K562 treated with DMSO at 1 percent for 12 hours (cell line): Measurements from ENCODE around the gene C12orf75. TPM values are rescaled to one million over a fixed set of nuclear protein-coding genes. Genes with fewer than 3 reads are reported as not detected.

Source experiments
- total RNA-seq: library from RNA; unstranded; fragments of 300-600 nt; gene quantifications from 2 replicates; pipeline ENCODE4 v1.2.3, GENCODE V29; 2022; ENCODE audit not compliant: insufficient read depth

The C12orf75 gene
- 1.1 TPM in 1 of 2 replicates, not detected in the other for total RNA-seq

DNA sequence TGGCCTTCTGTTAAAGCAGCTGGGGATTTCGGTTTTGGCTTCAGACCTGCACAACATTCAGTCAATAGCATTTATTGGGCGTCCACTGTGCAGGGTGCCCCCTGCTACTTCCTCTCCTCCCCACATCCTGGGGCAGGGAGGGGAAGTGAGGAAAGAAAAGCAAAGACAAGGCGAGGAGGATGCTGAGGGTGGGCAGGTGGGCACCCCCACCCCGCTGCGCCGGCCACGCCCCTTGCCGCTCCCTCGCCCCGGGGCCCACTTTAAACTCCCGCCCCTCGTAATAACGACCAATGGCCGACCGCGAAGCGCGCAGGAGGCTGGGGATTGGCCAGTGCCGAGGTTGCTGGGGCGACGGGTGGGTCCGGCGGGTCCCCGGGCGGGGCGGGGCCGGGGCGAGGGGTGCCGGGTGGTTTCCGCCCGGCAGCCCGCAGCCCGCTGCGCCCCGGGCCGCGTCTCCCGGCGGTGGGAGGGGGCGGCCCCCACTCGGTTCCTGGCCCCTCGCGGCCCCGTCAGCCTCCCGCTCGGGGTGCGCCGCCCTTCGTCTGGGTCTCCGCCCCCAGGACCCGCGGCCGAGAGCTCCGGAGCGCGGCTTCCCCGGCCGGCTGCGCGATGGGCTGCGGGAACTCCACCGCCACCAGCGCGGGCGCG lies at the start of gene C12orf75:
TSS of gene C12orf75 (plus strand) at position 409 of the 648 bp plus-strand sequence. CDS start at position 610, 201 bp downstream.

Other genes with a start within 250 kb of the C12orf75 start
- gene ALDH1L2, start 246.2 kb upstream of the C12orf75 start, total RNA-seq: 3.5 and 19.1 TPM in 2 replicates
- 15.1 and 20.1 TPM in 2 replicates for gene WASHC4, start 223.0 kb upstream of the C12orf75 start, total RNA-seq
- gene APPL2, start 94.5 kb upstream of the C12orf75 start, total RNA-seq: 3.8 and 7.4 TPM in 2 replicates